Loucy (cell line): ENCODE measurements around the gene DDX11.

Experiments
- H2AFZ ChIP-seq: fragments of 200-600 bp; sonication (generic); 2 replicates; pipeline ENCODE4 v1.6.0; 2016; ENCODE audit warnings: antibody characterized with exemption, mild to moderate bottlenecking, low read length, moderate library complexity
- H3F3A ChIP-seq: fragments of 200-600 bp; 2 replicates; pipeline ENCODE4 v1.6.0; 2016; ENCODE audit warnings: antibody characterized with exemption, low read depth, mild to moderate bottlenecking
- H3K27me3 ChIP-seq: fragments of 200-600 bp; sonication (generic); 2 replicates; pipeline ENCODE4 v1.6.1; 2014; ENCODE audit warnings: low read length, mild to moderate bottlenecking; ENCODE audit not compliant: insufficient read depth, poor library complexity, severe bottlenecking
- H3K36me3 ChIP-seq: fragments of 200-600 bp; sonication (generic); 2 replicates; pipeline ENCODE4 v1.6.1; 2016; ENCODE audit warnings: low read length; ENCODE audit not compliant: insufficient read depth
- H3K4me1 ChIP-seq: fragments of 200-600 bp; sonication (generic); 2 replicates; pipeline ENCODE4 v1.5.1; 2014; ENCODE audit warnings: low read length, mild to moderate bottlenecking; ENCODE audit not compliant: insufficient read depth, poor library complexity, severe bottlenecking
- H3K4me2 ChIP-seq: fragments of 200-600 bp; sonication (generic); 2 replicates; pipeline ENCODE4 v1.6.0; 2014; ENCODE audit warnings: antibody characterized with exemption, low read length, low read depth, mild to moderate bottlenecking; ENCODE audit not compliant: poor library complexity, severe bottlenecking
- H3K4me3 ChIP-seq: fragments of 200-600 bp; sonication (generic); 2 replicates; pipeline ENCODE4 v1.5.1; 2014; ENCODE audit warnings: low read length, mild to moderate bottlenecking, mixed read lengths; ENCODE audit not compliant: poor library complexity, severe bottlenecking
- H3K79me2 ChIP-seq: fragments of 200-600 bp; sonication (generic); 2 replicates; pipeline ENCODE4 v1.6.1; 2014; ENCODE audit warnings: low read length; ENCODE audit not compliant: insufficient read depth
- H3K9ac ChIP-seq: fragments of 200-600 bp; sonication (generic); 2 replicates; pipeline ENCODE4 v1.6.0; 2014; ENCODE audit warnings: mild to moderate bottlenecking, low read depth, low read length, moderate library complexity; ENCODE audit not compliant: poor library complexity, severe bottlenecking
- H3K9me2 ChIP-seq: fragments of 200-600 bp; sonication (generic); replicated peaks from 2 replicates; pipeline ENCODE4 v1.6.1; 2016; ENCODE audit warnings: low read depth, low read length, mixed read lengths
- H3K9me3 ChIP-seq: fragments of 200-600 bp; sonication (generic); 2 replicates; pipeline ENCODE4 v1.6.1; 2014; ENCODE audit warnings: mild to moderate bottlenecking, antibody characterized with exemption, low read length, low read depth; ENCODE audit not compliant: insufficient read depth
- H4K20me1 ChIP-seq: fragments of 200-600 bp; sonication (generic); 2 replicates; pipeline ENCODE4 v1.6.0; 2014; ENCODE audit warnings: antibody characterized with exemption, low read length, mild to moderate bottlenecking; ENCODE audit not compliant: insufficient read depth, poor library complexity, severe bottlenecking
- EZH2phosphoT487 ChIP-seq: fragments of 200-600 bp; IDR thresholded peaks from 2 replicates; pipeline ENCODE4 v1.6.1; 2018; ENCODE audit warnings: antibody characterized with exemption, mild to moderate bottlenecking, moderate library complexity, borderline replicate concordance
- TF ChIP-seq, protein P1 (sequence below): fragments of 200-600 bp; sonication (generic); conservative IDR thresholded peaks from 2 replicates; pipeline ENCODE4 v1.5.1; 2014; ENCODE audit warnings: mild to moderate bottlenecking, antibody characterized with exemption, low read length

DDX11 gene

DNA sequence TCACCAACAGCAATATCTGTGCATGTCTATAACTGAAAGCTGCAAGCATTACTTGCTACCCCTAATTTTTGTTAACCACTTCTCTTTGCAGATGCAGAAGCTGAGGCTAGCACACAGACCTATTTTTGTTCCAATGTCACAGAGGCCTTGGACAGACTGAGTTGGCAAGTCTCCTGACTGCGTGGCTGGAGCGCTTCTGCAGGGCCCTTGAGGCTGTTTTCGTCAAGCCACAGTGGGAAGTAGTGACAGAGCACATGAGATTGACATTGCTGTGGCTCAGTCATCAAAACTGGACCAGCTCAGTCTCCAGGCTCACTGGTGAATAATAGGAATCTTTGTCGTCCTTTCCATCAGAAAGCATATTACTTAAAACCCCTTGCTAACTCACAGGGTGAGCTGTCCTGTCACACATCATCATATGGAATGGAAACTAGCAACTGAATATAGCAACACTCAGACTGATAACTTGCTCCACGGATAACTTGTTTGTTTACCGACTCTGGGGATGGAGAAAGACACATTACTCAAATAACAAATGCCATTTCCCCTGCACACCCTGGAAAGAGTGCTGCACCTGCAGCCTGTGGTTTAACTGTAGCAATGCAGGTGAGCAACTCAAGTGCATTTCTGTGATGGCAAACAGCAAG lies 43.6 kb upstream of the DDX11 start:
- no peaks in the 10 kb centered on the region for H3K79me2 ChIP-seq
- no peaks in the 10 kb centered on the region for H3K4me1 ChIP-seq
- no peak overlapping the region for H2AFZ ChIP-seq
- H3F3A ChIP-seq = no peaks in the 10 kb centered on the region
- H3K36me3 ChIP-seq = no peaks in the 10 kb centered on the region
- H4K20me1 ChIP-seq = no peaks in the 10 kb centered on the region
- H3K4me2 ChIP-seq = no peak overlapping the region
- no peaks in the 10 kb centered on the region for H3K9me3 ChIP-seq
- no peak overlapping the region for H3K4me3 ChIP-seq
- H3K27me3 ChIP-seq = no peaks in the 10 kb centered on the region
- H3K9ac ChIP-seq = no peak overlapping the region
- TF ChIP-seq EZH2phosphoT487 = no peak
- TF ChIP-seq, protein P1, sequence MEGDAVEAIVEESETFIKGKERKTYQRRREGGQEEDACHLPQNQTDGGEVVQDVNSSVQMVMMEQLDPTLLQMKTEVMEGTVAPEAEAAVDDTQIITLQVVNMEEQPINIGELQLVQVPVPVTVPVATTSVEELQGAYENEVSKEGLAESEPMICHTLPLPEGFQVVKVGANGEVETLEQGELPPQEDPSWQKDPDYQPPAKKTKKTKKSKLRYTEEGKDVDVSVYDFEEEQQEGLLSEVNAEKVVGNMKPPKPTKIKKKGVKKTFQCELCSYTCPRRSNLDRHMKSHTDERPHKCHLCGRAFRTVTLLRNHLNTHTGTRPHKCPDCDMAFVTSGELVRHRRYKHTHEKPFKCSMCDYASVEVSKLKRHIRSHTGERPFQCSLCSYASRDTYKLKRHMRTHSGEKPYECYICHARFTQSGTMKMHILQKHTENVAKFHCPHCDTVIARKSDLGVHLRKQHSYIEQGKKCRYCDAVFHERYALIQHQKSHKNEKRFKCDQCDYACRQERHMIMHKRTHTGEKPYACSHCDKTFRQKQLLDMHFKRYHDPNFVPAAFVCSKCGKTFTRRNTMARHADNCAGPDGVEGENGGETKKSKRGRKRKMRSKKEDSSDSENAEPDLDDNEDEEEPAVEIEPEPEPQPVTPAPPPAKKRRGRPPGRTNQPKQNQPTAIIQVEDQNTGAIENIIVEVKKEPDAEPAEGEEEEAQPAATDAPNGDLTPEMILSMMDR = no peak
- no peaks in the 10 kb centered on the region for H3K9me2 ChIP-seq

GRCh38 chr12:31031951-31032335 lies 41.7 kb upstream of the DDX11 start:
- Histone ChIP-seq H3K4me3 (no peak overlapping the region), H4K20me1 (no peaks in the 10 kb centered on the region), H3K9me2 (no peaks in the 10 kb centered on the region), H2AFZ (no peak overlapping the region), H3K27me3 (no peaks in the 10 kb centered on the region), H3K4me1 (peaks cover 4% of the 10 kb centered on the region), H3K36me3 (no peaks in the 10 kb centered on the region), H3K9ac (no peak overlapping the region), H3K4me2 (no peak overlapping the region), H3K9me3 (no peaks in the 10 kb centered on the region), H3K79me2 (no peaks in the 10 kb centered on the region), H3F3A (no peaks in the 10 kb centered on the region)
- TF ChIP-seq, protein P1 = no peak
- no peak for TF ChIP-seq EZH2phosphoT487

GRCh38 chr12:31033146-31033545 lies 40.5 kb upstream of the DDX11 start:
- TF ChIP-seq, protein P1 = no peak
- no peak for TF ChIP-seq EZH2phosphoT487
- Histone ChIP-seq H3K9ac (no peak overlapping the region), H3K27me3 (no peaks in the 10 kb centered on the region), H3K79me2 (no peaks in the 10 kb centered on the region), H3K9me2 (no peaks in the 10 kb centered on the region), H3K4me2 (no peak overlapping the region), H3K4me3 (no peak overlapping the region), H3K36me3 (no peaks in the 10 kb centered on the region), H4K20me1 (no peaks in the 10 kb centered on the region), H3K9me3 (no peaks in the 10 kb centered on the region), H2AFZ (no peak overlapping the region), H3F3A (no peaks in the 10 kb centered on the region), H3K4me1 (peaks cover 4% of the 10 kb centered on the region)
